ENCODE measurements around the gene MAP6D1.

Gene MAP6D1

DNA sequence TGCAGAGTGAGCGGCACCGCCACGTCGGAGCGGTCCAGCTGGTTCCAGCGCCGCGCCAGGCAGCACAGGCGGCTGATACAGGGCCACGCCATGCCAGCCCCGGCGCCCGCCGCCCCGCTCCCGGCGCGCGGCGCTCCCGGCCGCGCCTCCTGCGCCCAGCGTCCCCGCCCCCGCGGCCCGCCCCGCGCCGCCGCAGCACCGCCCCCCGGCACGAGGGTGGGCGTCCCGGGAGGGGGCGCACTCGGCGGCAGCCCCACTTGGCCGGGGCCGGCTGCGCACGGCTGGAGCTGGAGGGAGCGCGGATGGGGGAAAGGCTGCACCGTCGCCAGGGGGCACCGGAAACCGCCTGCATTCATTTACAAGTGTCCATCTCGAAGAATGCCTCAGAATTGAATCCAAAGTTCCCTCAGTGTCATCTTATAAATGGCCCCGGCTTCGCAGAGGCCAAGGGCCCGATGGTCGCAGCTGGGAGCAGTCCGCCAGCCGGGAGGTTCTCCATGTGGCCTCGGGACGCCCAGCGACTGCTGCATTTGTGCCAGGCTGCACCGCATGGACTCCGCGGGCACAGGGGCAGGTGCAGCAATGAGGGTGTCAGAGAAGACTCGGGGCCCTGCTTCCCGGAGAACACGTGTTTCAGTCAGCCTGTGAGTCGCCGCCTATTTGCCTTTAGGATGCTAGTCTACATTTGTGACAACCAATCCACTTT lies at the start of gene MAP6D1:
Gene MAP6D1, minus strand, starts transcription at position 122 of the 706 bp plus-strand sequence. Its CDS starts 30 bp downstream, at position 92.
- DNase-seq, result peak; percentile 41 to 51

DNA sequence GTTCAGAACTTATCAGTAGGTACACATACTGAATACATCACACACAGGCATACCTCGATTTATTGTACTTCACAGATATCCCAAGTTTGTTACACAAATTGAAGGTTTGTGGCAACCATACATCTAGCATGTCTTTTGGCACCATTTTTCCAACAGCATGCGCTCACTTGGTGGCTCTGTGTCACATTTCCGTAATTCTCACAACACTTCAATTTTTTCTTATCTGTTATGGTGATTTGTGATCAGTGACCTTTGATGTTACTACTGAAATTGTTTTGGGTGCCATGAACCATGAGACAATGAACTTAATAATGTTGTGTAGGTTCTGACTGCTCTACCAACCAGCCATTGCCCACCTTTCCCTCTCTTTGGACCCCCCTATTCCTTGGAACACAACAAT lies 48.5 kb upstream of the MAP6D1 start:
- DNase-seq, result no peak

GRCh38 chr3:183871541-183871940 lies 46.2 kb upstream of the MAP6D1 start:
- DNase-seq, result no peak

DNA sequence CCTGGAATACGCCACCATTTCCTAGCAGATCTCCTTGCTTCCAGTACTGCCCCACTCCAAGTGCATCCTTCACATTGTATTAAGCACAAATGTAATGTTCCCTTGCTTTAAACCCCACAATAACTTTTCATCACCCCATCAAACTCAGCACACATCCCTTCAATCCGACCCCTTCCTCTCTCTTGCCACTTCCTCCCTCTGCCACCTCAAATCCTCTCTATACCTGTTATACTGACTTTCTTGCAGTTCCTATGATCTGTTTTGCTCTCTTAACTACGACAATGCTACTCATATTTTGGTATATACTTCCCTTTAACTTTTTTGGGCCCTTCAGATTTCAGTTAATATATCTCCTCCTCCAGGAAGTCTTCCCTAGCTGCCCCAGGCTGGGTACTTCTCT lies 45.2 kb upstream of the MAP6D1 start:
- DNase-seq, result no peak

DNA sequence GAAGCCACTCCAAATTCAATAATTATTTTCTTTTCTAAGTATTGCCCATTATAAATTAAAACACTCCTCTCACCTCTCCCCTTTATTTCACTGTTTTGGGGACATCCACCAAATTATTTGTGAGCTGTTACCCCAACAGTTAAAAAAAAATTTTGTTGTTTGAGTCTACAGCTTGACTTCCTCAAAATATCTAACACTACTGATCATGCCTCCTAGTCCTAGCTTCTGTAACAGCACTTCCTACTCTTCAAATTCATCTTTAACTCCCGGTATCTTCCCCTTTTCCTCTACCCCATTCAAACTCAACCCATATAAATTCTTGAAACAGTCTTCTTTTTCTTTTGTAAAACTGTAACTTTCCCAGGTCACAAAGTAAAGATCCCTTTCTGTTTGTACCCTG lies 43.4 kb upstream of the MAP6D1 start:
- DNase-seq, result no peak

DNA sequence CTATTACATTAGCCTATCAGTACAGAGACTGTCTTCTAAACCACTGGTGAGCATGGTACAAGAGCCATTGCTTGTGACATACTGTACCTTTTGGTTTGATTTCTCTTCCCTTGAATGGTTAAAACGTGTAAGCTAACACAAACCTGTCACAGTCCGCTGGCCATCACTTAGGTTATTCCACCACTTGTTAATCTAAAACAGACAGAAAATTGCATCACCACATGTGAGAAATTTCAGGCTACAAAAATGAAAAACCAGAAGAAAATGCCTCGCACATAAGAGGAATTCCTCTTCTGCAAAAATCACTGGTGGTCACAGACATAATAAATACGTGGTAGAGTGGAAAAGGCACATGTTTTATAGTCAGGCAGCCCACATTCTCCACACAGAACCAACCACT lies 37.2 kb upstream of the MAP6D1 start:
- no peak for DNase-seq

- DNase-seq, result no peak
Observed at GRCh38 chr3:183857863-183858262, 32.5 kb upstream of the MAP6D1 start.

GRCh38 chr3:183854318-183855035 lies 29.1 kb upstream of the MAP6D1 start:
- DNase-seq, result no peak

GRCh38 chr3:183845608-183846288 lies 20.4 kb upstream of the MAP6D1 start:
- DNase-seq, result no peak

DNA sequence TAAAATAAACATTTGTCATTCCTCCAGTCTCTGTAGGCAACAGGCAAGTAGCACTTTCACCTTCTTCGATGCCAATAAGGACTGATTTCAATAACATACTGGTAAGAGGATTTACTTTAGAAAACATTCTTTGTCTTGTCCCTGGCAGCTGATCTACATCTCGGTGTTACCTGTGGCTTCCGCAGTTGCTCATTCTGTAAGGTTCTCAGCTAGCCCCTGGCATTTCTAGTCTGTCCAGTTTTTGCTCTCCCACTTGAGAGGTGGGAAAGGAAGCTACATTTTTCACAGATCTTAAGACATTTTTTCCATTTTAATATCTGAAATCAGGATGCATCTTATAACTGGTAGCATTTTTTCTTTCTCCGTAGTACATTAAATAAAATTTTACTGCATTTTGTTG lies 19.7 kb upstream of the MAP6D1 start:
- DNase-seq, result no peak

DNA sequence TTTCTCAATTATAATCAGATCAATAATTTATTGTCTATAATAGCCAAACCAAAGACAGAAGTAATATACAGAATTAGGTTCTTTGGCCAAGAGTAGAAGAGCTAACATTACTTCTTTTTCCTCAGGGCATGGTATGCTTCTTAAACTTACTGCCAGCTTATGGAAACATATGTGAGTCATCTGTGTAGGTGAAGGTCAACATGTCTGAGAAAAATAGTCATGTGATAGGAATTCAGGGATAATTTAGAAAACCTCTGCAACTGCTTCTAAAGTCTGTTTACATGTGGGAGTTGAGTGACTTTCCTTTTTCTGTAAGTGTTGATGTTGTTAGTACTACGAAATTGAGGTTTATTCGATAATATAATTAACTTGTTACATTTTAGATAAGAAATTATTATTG lies 19.2 kb upstream of the MAP6D1 start:
- no peak for DNase-seq

DNA sequence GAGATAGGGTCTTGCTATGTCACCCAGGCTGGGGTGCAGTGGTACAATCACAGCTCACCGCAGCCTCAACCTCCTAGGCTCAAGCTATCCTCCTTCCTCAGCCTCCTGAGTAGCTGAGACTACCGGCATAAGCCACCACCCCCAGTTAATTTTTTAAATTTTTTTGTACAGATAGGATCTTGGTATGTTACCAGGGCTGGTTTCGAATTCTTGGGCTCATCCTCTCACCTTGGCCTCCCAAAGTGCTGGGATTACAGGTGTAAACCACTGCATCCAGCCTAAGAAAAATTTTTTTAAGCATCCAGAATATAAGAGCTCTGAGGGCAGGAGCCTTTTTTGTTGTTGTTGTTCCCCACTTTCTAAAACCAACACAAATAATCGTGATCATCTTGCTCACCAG lies 14.4 kb upstream of the MAP6D1 start:
- no peak for DNase-seq

DNA sequence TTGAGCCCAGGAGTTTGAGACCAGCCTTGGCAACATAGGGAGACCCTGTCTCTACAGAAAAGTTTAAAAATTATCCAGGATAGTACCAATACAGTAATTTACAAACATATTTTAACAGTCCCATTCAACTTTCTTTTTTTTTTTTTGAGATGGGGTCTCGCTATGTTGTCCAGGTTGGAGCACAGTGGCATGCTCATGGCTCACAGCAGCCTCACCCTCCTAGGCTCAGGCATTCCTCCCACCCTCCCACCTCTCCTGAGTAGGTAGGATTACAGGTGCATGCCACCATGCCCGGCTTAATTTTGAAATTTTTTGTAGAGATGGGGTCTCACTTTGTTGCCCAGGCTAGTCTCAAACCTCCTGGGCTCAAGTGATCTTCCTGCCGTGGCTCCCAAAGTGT lies 12.5 kb upstream of the MAP6D1 start:
- no peak for DNase-seq

GRCh38 chr3:183837390-183837789 lies 12.0 kb upstream of the MAP6D1 start:
- no peak for DNase-seq

DNA sequence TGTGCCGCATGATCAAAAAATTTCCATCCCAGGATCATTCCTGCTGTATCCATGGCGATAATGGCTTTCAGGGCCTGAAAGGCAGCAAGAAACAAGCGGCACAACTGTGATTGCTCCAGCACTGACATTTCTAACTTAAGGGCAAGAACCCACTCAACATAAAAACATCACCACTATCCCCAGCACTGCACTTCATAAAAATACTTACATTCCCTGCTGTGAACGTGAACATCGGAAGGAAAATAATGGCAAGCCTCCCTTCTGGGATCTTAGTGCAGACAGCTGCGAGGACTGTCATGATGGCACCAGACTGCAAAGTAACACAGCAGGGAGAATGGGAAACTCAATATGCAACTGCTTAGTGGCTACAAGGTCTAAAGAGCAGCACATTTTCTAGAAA lies 8.1 kb upstream of the MAP6D1 start:
- no peak for DNase-seq

DNA sequence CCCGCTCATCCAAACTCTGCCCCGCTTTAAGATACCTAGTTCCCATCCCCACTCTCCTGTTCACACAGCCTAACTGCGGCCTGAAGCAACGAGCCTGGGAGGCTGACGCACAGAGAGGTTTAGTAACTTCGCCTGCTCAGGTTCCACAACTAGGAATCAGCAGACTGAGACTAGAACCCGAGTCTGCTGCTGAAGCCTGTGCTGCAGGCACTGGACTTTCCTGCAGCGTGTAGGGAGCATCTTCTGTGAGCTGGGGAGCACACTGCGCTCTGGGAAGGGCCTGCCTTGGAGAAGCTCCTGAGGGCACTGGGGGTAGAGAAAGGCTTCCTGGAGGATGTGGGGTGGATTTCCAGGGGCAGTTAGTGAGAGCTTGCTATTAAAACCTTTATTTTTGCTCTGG lies 4.8 kb upstream of the MAP6D1 start:
- no peak for DNase-seq

DNA sequence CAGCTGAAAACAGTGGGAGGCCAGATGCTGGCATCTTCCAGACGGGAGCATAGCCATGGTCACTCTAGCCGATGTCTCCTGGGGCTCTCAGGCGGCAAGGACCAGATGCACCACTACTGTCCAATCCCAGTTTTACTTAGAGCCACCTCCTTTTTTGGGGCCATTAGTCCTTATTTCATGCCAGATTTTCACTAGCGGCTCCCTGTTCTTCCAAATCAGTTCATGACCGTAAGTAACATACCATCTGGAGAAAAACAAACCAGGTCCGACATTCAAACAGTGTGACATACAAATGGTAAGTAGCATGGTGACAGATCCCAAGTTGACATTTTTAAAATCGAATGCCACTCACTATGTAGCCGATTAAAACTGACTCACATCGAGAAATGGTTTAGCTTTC lies 4.1 kb upstream of the MAP6D1 start:
- no peak for DNase-seq

DNA sequence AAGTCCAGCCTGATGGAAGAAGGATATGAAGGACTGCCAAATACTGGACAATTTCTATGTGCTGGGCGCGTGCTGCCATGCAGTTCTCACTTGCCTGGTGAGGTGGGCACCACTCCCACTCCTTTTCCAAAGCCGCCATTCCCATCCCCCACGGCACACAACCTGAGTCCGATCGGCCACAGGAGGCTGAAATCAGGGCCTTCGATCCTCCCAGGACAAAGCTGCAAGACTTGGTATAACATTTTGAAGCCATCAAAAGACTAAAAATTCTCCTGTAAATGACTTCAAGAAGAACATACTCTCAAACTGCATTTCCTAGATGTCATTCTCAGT lies 3.1 kb upstream of the MAP6D1 start:
- DNase-seq, result no peak

DNA sequence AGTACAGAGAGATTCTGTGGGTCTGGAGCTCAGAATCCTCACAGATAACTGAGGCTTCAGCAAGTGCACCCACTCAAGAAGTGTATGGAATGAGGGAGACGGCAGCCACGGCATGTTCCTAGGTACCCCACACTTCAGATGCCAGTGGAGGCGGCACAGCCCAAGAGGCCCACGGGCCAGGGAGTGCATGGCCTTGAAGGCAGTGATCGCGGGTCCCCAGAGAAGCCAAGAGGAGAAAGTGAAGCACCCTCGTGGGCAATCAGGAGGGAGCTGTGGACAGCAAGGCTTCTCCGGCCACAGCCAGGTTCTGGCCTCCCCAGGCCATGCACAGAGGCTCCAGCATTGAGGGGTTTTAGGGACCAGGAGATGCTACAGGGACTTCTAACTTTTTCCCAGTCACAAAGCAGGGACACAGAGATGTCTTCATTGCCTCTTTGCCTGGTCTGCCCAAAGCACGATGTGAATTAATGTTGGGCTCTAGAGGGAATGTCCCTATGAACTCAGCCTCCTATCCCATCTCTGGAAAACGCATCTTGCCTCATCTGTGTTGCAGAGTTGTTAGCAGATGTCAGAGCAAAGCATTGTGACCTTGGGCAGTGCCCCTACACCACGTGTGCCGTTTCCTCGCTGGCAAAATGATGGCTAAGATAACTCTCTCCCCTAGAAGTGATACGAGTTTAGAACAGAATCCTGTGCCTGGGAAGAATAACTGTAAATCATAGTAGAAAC lies 2.6 kb upstream of the MAP6D1 start:
- DNase-seq, result no peak

DNA sequence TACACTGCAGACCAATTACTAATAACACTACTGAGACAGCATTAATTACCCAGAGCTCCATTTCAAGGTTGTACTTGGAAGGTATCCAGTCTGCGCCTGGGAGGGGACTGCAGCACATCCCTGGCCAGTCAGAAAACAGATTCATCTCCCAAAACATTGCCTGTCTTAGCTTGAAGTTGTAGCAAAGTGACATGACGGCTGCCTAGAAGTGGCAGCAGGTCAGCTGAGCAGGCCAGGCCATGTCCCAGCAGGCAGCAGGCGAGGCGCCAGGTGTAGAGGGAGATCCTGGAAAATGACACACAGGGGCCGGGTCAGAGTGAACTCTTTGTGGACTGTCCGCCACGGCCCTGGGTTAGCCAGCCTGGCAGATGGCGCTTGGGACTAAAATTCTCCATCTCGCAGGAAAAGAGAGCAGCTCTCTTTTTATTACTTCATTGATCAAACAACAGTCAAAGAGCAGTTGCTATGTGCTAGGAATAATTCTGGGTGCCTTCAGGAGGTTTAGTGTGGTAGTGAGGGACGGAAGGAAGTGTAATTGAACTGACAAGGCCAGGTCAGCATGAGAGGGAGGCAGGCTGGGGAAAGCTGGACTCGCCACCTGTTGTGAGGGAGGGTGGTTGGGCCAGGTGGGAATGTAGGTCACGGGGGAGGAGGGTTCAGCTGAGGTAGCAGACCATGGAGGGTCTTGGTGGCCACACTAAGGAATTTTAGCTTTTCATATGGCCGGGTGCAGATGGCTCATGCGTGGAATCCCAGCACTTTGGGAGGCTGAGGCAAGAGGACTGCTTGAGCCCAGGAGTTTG lies 1.3 kb upstream of the MAP6D1 start:
- DNase-seq, result no peak

- DNase-seq, result peak; percentile 15 to 22
Observed at GRCh38 chr3:183824761-183825455, 469 bp downstream of the MAP6D1 start.

DNA sequence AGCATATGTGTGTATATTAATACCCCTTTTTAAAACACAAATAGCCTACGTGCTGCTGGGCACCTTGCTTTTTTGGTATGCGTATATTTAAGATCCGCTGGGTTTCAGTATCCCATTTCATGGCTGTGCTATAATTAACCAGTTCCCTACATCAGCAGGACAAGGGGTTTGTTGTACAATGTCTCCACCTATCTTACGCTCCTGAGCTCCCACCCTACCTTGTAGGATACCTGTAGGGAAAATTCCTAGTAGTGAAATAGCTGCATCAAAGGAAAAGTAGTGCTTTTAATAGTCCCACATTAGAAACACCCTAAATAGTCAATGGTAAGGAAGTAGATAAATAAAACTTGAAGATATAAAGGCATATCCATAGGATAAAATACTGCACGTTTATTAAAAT lies 1.4 kb downstream of the MAP6D1 start:
- no peak for DNase-seq
